ENCODE data around the gene SHROOM3.
"Not testable (repeated sequence)": the region's sequence is repeated elsewhere in the genome, so short reads cannot be mapped to it uniquely, and the experiment has no call there.

Gene SHROOM3

DNA sequence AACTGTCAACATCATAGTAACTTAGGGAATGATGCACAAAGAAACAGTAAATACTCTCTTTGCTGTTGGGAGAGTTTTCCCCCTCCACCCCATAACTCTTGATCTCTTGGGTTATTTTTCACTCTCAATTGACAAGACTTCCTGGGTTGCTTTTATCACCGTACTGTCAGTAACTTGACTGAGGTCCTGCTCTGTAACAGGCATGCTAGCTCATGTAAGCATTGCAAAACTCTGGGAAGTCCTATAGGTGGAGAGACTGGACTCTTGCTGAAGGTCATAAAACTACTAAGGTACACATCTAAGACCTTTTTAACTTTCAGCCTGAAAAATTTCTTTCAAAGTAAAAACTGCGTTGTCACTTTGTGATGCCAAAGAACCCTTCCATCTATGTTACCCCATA lies 10.9 kb downstream of the SHROOM3 start:
- no peak for DNase-seq (ENCODE audit: low read depth in 1 of 2, low spot score in 1 of 2)

DNA sequence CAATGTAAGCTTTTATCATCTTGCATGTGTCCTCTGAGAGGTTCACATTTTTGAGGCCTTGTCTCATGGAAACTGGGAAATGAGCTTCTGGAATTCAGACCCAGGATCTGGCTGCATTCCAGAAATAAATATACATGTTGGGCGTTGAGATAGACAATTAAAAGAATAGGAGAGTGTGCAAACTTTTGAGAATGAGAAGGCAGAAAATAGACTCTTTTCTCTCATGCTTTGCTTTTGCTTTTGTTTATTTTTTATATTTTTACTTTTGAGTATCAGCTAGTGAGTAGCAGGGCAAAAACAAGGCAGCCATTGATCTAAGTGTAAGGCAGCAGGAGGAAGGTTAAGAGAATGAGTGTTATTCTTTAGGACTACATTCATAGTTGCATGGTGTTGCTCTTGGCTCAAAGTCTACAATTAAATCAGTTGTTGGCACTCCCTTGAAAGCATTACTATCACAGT lies 12.4 kb downstream of the SHROOM3 start:
- no peak for DNase-seq (ENCODE audit: low read depth in 1 of 2, low spot score in 1 of 2)

DNA sequence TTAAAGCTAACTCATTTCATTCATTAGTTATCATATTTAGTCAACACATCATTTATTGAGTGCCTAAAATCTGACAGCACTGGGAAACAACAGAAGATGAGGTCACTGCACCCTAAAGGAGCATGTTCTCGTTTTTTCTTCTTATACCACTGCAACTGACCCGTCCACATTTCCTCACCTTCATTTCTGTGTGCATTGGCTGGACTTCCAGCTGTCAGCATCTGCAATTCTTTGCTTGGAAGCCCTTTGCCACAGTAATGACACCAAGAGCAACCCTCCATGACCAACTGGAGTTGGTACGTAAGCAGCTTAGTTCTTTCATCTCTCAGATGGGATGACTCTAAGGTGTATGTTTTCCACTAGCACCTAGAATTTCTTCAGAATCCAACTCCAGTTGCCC lies 13.2 kb downstream of the SHROOM3 start:
- no peak for DNase-seq (ENCODE audit: low read depth in 1 of 2, low spot score in 1 of 2)

DNA sequence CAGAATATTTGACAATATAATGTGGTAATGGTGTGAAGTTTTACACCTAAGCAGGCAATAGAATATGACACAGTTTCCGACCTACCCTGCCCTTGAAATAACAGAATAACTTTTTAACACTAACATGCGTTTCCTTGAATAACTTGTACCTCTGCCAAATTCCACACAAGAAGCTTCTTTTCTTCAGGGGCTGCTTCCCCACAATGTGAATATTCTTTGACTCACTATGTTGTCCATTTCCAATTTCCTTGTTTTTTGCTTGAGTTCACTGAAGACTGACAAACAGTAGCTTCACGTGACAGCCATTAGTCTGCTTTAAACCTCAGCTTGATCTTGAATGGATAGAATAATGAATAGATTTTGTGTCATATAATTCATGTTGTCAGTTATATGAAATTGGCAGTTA lies 14.3 kb downstream of the SHROOM3 start:
- no peak for DNase-seq (ENCODE audit: low read depth in 1 of 2, low spot score in 1 of 2)

DNA sequence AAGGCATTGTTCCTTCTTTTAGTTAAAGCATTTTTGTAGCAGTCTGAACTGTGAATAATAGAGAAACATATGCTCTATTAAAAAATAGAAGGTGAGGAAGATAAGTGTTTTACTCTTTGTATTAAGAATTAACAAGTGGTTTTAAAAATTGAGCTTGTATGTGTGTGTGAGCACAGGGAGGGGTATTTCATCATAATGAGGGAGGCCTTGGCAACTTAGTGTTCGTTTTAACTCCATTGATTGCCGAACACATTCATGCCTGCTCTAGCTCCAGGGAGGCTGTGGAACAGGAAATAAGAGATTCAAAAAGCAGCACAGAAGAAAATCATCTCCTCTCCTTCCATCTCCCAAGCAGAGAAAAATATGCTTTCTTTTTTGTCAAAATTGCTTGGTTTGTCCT lies 14.8 kb downstream of the SHROOM3 start:
- no peak for DNase-seq (ENCODE audit: low read depth in 1 of 2, low spot score in 1 of 2)

DNA sequence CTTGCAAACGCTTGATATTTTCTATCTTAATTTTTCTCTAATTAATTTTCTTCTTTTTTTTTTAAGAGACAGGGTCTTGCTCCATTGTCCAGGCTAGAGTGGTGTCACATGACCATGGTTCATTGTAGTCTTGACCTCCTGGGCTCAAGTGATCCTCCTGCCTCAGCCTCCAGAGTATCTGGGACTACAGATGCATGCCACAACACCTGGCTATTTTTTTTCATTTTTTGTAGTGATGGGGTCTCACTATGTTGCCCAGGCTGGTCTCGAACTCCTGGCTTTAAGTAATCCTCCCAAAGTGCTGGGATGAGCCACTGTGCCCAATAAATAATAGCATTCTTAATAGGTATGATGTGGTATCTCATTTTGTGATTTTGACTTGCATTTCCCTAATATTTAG lies 18.2 kb downstream of the SHROOM3 start:
- DNase-seq (ENCODE audit: low read depth in 1 of 2, low spot score in 1 of 2), result no peak

DNA sequence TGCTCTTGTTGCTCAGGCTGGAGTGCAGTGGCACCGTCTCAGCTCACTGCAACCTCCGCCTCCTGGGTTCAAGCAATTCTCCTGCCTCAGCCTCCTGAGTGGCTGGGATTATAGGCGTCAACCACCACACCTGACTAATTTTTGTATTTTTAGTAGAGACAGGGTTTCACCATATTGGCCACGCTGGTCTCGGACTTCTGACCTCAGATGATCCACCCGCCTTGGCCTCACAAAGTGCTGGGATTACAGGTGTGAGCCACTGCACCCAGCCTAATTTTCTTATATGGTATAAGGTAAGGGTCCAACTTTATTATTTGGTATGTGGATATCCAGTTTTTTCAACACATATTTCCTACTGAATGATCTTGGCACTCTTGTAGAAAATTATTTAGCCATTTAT lies 19.0 kb downstream of the SHROOM3 start:
- DNase-seq (ENCODE audit: low read depth in 1 of 2, low spot score in 1 of 2), result not testable (repeated sequence)

DNA sequence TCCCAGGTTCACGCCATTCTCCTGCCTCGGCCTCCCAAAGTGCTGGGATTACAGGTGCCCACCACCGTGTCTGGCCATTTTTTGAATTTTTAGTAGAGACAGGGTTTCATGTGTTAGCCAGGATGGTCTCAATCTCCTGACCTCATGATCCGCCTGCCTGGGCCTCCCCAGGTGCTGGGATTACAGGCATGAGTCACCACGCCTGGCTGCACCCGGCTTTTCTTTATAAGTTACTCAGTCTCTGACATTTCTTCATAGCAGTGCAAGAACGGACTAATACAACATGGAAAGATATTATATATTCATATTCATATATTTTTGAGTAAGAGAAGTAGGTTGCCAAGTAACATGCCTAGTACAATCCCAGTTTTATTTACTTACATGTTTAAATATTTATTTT lies 22.9 kb downstream of the SHROOM3 start:
- no peak for DNase-seq (ENCODE audit: low read depth in 1 of 2, low spot score in 1 of 2)

DNA sequence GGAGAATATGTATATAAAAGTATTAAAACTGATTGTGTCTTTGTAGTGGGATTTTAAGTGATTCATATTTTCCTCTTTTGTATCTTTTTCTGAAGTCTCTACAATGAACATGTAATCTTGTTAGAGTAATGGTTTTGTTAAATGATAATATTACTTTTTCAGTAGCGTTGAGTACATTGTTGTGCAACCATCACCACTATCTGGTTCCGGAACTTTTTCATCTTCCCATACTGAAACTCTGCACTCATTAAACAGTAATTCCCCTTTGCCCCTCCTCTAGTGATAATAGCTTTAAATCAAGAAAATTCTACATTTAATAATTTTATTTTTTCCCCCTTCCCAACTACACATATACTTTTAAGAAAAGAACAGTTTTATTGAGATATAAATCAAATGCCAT lies 23.3 kb downstream of the SHROOM3 start:
- DNase-seq (ENCODE audit: low read depth in 1 of 2, low spot score in 1 of 2), result no peak

DNA sequence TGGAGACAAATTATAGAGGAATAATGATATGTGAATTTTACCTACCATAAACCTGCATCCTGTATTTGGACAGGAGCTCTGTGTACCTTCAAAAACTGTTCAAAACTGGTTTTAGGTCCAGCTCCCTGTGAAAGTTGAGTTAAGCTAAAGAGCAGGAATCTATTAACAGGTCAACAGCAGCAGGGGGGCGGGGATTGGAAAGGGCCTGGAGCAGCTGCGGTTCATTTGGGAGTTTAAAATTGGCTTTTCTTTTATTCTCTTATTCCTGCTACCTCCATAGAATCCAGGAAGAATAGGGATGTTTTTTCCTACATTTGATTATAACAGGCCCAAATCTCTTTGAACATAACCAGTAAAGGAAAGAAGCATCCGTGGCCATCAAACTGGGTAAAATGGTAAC lies 23.8 kb downstream of the SHROOM3 start:
- no peak for DNase-seq (ENCODE audit: low read depth in 1 of 2, low spot score in 1 of 2)

DNA sequence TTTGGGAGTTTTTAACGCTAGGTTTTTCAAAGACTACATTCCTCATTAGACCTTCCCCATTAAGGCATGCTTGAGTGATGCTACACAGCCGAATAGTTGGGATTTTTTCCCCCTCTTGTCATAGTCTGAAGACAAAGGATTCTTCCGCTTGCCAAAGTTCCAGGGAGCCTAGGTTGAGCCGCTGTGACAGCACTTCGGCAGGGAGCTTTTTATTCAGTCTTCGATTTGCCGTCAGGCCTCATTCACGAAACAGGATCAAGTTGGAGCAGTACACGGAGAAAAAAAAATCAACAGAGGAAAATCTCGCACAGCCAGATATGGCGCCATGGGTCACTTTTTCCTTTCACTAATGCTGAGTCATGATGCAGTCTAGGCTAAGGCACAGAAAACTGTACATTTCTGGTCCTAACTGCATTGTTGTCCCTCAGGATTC lies 24.3 kb downstream of the SHROOM3 start:
- DNase-seq (ENCODE audit: low read depth in 1 of 2, low spot score in 1 of 2), result no peak

DNA sequence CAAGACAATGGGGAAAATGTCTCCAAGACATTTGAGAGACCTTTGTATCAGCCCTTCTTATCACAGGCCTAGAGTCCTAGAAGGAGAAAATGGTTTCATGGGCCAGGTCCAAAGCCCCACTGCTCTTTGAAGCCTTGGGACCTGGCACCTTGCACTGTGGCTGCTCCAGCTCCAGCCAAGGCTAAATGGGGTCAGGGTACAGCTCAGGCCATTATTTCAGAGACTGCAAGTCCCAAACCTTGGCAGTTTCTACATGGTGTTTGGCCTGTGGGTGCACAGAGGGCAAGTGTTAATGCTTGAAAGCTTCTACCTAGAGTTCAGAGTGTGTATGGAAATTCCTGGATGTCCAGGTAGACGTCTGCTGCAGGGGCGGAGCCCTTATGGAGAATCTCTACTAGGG lies 28.5 kb downstream of the SHROOM3 start:
- no peak for DNase-seq (ENCODE audit: low read depth in 1 of 2, low spot score in 1 of 2)

DNA sequence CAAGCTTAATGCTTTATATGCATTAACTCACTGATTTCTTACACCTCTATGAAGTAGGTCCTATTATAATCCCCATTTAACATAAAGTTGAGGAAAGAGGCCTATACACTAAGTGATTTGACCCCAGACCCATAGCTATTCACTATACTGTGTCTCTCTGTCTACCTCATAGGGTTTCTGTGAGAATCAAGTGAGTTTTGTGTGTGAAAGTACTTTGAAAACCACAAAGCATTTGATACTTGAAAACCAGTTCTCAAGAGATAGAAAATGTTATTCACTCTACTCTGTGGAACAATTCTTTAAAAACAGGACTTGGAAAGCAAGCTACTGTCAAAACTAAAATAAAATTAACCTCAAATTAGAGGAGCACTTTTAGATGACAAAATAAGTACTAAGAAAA lies 35.0 kb downstream of the SHROOM3 start:
- no peak for DNase-seq (ENCODE audit: low read depth in 1 of 2, low spot score in 1 of 2)

DNA sequence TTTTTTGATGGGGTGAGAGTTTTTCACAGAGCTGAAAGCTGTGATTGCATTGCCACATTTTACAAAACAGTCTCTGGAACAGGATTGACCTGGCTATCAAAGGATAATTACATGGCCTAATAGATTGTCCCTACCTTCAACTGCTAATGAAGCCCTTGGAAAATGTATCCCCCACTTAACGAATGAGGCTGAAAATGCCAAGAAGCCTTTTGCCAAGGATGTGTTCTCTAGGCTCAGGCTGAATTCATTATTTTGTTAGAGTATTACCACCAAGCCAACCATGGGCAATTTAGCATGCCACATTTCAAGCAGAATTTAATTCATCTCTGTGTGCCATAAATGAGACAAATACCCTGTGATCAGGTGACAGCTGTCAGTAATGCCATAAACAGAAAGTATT lies 35.5 kb downstream of the SHROOM3 start:
- no peak for DNase-seq (ENCODE audit: low read depth in 1 of 2, low spot score in 1 of 2)

DNA sequence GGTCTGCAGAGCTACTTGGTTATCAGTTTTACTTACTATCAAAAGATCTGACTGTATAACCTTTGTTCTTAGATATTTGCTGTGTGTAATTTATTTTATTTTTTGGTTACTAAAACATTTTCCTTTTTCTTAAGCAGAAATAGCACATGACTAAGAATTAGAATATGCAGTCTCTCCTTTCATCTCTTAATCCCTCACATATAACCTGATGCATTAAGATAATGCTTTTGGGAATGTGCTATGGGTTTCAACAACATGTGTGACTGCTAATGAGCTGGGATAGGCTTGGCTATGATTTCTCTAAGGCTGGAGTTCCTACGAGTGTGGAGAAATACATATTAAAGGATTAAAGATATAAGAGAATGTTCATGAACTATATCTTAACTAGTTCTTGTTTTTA lies 41.5 kb downstream of the SHROOM3 start:
- DNase-seq (ENCODE audit: low read depth in 1 of 2, low spot score in 1 of 2), result no peak

DNA sequence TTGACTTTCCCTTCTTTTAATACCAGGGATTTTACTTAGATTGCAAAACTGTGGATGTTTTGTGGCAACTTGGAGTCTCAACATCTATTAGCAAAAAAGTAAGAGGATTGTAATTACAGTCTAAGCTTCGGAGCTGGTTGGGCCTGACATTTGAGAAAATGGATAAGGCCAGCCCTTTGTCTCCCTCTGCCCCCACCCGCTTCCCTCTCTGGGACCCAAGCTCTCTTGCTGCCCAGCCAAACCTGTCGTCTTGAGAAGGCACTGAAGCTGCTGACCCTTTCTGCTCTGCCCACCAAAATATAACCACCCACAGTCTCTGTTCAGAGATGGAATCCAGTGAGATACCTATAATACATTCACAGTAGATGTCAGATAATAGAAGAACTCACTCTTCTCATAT lies 49.6 kb downstream of the SHROOM3 start:
- no peak for DNase-seq (ENCODE audit: low read depth in 1 of 2, low spot score in 1 of 2)

DNA sequence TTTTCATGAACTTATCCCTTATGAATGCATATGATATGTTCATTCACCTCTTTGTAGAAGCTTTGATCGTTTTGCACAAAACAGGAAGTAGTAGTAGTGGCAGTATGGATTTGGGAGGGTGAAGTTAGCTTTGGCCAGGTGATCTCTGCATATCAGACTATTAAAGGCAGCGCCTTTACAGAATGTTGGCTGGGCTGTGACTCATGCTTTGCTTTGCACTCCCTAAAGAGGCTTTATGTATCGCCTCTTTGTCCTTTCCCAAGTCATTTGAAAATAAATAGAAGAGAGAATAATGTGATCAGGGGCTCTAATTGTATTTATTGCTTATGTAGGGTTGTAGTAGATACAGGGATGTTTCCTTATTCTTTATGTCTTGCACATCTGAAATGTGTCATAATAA lies 50.4 kb downstream of the SHROOM3 start:
- DNase-seq (ENCODE audit: low read depth in 1 of 2, low spot score in 1 of 2), result no peak

DNA sequence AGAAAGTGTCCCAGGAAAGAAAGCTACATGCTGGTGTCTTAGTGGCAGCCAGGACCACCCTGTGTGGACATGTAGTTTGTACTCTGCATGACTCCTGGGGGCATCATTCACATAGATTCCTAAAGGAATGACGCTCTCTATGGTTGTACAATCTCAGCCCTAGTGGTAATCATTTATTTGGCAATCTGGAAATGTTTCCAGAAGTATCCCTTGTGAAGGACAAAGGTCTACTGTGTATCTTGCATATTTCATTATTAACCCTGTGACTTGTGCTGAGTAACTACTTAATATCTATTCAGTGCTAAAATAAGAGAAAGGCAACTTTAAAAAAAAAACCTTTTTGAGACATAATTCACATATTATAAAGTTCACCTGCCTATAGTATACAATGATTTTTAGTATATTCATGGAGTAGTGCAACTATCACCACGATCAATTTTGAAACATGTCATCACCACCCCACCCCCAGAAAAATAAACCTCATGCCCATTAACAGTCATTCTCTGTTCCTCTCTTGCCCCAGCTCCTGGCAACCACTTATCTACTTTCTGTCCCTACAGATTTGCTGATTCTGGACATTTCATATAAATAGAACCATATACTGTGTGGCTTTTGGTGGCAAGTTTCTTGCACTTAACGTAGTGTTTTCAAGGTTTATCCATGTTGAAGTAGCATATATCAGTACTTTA lies 51.7 kb downstream of the SHROOM3 start:
- DNase-seq (ENCODE audit: low read depth in 1 of 2, low spot score in 1 of 2), result no peak

DNA sequence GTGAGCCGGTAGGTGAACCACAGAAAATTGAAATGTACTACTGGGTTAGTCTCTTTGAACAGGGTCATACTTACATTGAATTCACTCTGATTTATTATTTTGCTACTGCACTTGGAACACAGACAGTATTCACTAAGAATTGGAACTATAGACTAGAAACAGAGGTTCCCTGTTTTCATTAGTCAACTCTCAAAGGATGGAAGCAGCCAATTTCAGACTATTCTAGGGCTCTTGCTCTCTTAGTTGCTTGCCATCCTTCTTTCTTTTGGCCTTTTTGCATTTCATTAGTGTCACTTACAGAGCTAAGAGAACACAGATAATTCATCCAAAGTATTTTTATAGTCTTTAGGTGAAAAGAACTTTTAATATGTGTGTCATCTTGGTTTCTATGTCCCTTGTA lies 52.6 kb downstream of the SHROOM3 start:
- DNase-seq (ENCODE audit: low read depth in 1 of 2, low spot score in 1 of 2), result no peak

DNA sequence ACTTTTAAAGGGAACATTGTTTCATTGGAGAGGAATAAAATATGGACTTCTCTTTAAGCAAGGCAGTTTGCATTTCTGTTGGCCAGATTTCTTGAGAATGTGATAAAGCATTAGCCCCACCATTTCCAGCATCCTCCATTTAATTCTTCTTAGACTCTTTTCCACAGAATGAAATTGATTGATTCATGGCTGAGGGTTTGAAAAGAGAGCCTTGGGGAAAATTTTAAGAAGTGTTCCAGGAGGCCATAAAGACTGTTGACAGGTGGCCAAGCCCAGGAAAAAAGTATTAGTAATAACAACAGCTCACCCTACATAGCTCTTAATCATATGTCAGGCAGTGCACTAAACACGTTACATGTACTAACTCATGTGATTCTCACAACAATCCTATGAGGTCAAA lies 53.4 kb downstream of the SHROOM3 start:
- no peak for DNase-seq (ENCODE audit: low read depth in 1 of 2, low spot score in 1 of 2)

DNA sequence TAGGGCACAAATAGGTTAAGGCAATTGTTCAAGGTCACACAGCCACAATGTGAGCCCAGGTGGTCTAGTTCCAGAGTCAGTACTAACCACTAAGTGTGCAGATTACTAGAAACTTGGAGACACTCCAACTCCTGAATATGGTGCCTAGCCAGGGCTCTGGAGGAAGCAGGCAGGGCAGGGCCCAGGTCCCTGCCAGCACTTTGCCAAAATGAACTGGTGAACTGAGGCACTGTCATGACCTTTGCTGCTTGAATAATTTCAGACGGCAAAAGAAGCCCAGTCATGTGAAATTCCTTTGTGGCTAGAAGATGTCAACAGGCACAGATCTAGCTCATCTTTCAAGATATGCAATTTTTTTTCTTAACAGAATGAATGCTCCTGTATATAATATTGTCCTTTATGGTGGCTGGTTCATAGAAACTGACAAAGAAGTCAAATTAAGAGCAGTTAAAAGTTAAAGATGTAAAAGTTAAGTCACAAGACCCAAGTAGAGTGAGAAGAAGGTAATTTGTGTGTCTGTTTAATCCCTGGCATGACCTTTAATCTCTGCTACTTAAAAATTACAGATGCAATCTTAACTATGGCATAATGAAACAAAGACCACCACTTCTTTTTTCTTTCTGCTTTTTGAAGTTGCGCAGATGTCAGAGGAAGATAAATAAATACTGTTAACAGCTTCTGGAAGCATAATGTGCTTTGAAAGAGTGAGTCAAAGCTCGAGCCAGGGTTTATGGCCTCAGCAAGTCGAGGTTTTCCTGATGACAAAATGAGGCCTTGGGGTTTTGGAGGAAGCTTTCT lies 54.1 kb downstream of the SHROOM3 start:
- DNase-seq (ENCODE audit: low read depth in 1 of 2, low spot score in 1 of 2), result no peak

DNA sequence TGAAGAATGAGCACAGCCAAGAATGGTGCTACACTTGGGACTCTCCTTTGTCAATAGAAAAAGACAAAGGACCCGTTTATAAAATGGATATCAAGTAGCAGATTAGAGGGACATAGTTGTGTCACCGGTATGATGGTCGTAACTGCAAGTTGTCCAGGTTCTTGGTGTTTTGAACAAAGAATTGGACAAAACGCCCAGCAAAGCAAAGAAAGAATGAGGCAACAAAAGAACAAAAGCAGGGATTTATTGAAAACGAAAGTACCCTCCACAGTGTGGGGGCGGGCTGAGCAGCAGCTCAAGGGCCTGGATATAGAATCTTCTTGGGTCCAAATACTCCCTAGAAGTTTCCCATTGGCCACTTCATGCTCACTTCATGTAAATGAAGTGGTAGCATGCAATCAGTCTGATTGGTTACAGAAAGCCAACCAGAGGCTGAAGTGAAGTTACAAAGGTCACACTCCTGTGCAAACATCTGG lies 54.7 kb downstream of the SHROOM3 start:
- DNase-seq (ENCODE audit: low read depth in 1 of 2, low spot score in 1 of 2), result no peak

DNA sequence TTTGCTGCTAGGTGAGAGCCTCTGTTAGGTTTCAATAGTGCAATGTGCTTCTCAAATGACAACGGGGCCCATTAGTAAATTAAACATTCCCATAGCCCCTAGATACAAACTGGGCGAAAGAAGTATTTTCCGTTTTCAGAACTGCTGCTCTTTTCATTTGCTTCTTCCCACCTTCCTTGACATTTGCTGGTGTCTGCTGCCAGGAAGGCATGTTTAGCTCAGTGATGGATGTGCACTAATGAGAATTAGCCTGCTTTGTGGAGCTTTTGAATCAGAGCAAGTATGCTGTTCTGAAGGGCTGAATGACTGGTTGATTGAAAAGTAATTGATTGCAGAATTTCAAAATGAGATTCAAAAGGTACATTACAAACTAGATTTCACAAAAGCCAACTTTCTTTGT lies 57.0 kb downstream of the SHROOM3 start:
- DNase-seq (ENCODE audit: low read depth in 1 of 2, low spot score in 1 of 2), result no peak

All from activated CD4-positive, alpha-beta T cell treated with anti-CD3 and anti-CD28 coated beads, Interleukin-2, amount 50 U/mL, for 24 hours (primary cell).